GM12878 (cell line): Measurements from ENCODE around the gene SH3BP5. TPM values are rescaled to one million over a fixed set of nuclear protein-coding genes. Genes with fewer than 3 reads are reported as not detected.

Source experiments
- ATAC-seq: fragments of 200-7000 bp; cut with Tn5 transposase; 3 replicates; pipeline ENCODE4 v1.9.1; 2020; ENCODE audit warnings: mild to moderate bottlenecking, moderate library complexity
- BruUV-seq: library from RNA; stranded (reverse); fragments of 400-500 nt; replicated peaks from 2 replicates; lab custom pipeline; 2021; lab: Mats Ljungman, UMichigan
- CTCF ChIA-PET: fragments of 300-600 bp; sonication (Branson Sonifier 250); formaldehyde crosslinking; extraction: SDS; loops from one replicate; lab custom pipeline; 2021; ENCODE audit warnings: inconsistent platforms; lab: Yijun Ruan, JAX
- POLR2A ChIA-PET: fragments of 350-600 bp; formaldehyde crosslinking; extraction: SDS; loops from one replicate; lab custom pipeline; 2021; ENCODE audit warnings: inconsistent platforms; lab: Charles Lee
- RAD21 ChIA-PET: fragments of 300-600 bp; sonication (Branson Sonifier 250); formaldehyde crosslinking; loops from one replicate; lab custom pipeline; 2023; ENCODE audit warnings: antibody characterized with exemption; ENCODE audit not compliant: unreplicated experiment; lab: Charles Lee
- SMC1A ChIA-PET: fragments of 300-600 bp; sonication (Branson Sonifier 250); formaldehyde crosslinking; loops from one replicate; lab custom pipeline; 2023; ENCODE audit not compliant: unreplicated experiment, uncharacterized antibody; lab: Charles Lee
- DNase-seq: peaks from one replicate; pipeline ENCODE4 v3.0.0-alpha.2; 2011; ENCODE audit warnings: low read depth, low spot score
- FAIRE-seq: peaks from 3 replicates; lab custom pipeline; 2011; peaks lifted over from hg19 to GRCh38; lab: Jason Lieb, UNC
- H2AFZ ChIP-seq: 2 replicates; pipeline ENCODE4 v1.6.0; 2011; ENCODE audit warnings: low read depth, low read length, control low read depth; ENCODE audit not compliant: control insufficient read depth
- H3K27ac ChIP-seq: 2 replicates; pipeline ENCODE4 v1.5.1; 2011; ENCODE audit warnings: control low read depth; ENCODE audit not compliant: control insufficient read depth, insufficient read depth
- H3K27me3 ChIP-seq, 2 experiments: replicated peaks in 1 of 2; 2 replicates each; pipeline versions ENCODE4 v1.6.0 to v1.6.1; 2011; ENCODE audit warnings: low read length in 1 of 2; ENCODE audit not compliant: control insufficient read depth in 2 of 2, insufficient read depth in 2 of 2
- H3K36me3 ChIP-seq, 2 experiments: 2 replicates each; pipeline ENCODE4 v1.5.1; 2011; ENCODE audit warnings: low read length in 1 of 2; ENCODE audit not compliant: control insufficient read depth in 2 of 2, insufficient read depth in 2 of 2
- H3K4me1 ChIP-seq: 2 replicates; pipeline ENCODE4 v1.6.1; 2011; ENCODE audit warnings: mild to moderate bottlenecking, low read length, moderate library complexity, mixed read lengths; ENCODE audit not compliant: control insufficient read depth, insufficient read depth
- H3K4me2 ChIP-seq: 2 replicates; pipeline ENCODE4 v1.6.0; 2011; ENCODE audit warnings: control low read depth; ENCODE audit not compliant: control insufficient read depth, insufficient read depth
- H3K4me3 ChIP-seq: fragments of 200-600 bp; sonication (generic); 2 replicates; pipeline ENCODE4 v1.5.1; 2016
- H3K79me2 ChIP-seq: 2 replicates; pipeline ENCODE4 v1.6.0; 2011; ENCODE audit warnings: low read length; ENCODE audit not compliant: control insufficient read depth, insufficient read depth
- H3K9ac ChIP-seq: 2 replicates; pipeline ENCODE4 v1.8.0; 2011; ENCODE audit warnings: low read length, control low read depth, mixed read lengths; ENCODE audit not compliant: control insufficient read depth, insufficient read depth
- H3K9me3 ChIP-seq: replicated peaks from 3 replicates; pipeline ENCODE4 v1.5.1; 2011; ENCODE audit warnings: mild to moderate bottlenecking, low read length; ENCODE audit not compliant: control insufficient read depth, insufficient read depth
- H4K20me1 ChIP-seq: 2 replicates; pipeline ENCODE4 v1.6.0; 2011; ENCODE audit not compliant: control insufficient read depth, insufficient read depth
- ATF3 ChIP-seq: IDR thresholded peaks from 2 replicates; pipeline ENCODE4 v1.6.1; 2011; ENCODE audit warnings: low read depth, mild to moderate bottlenecking, low read length, moderate library complexity, borderline replicate concordance; ENCODE audit errors: extremely low read depth
- BHLHE40 ChIP-seq, 2 experiments: fragments of 450-650 bp in 1 of 2; IDR thresholded peaks; 2 replicates each; pipeline ENCODE4 v1.6.1; 2011 to 2017; ENCODE audit warnings: low read depth in 2 of 2, borderline replicate concordance in 1 of 2, improper control_type of control experiment in 1 of 2, low read length in 1 of 2, mild to moderate bottlenecking in 1 of 2
- KDM1A ChIP-seq: fragments of 200-600 bp; sonication (generic); IDR thresholded peaks from 2 replicates; pipeline ENCODE4 v1.6.1; 2016; ENCODE audit warnings: borderline replicate concordance
- RAD51 ChIP-seq: fragments of 450-650 bp; IDR thresholded peaks from 2 replicates; pipeline ENCODE4 v1.6.1; 2016; ENCODE audit warnings: moderate library complexity, mild to moderate bottlenecking, inconsistent platforms
- RUNX3 ChIP-seq: IDR thresholded peaks from 2 replicates; pipeline ENCODE4 v1.6.1; 2012; ENCODE audit warnings: low read length, inconsistent platforms
- SREBF2 ChIP-seq: IDR thresholded peaks from 2 replicates; pipeline ENCODE4 v1.6.1; 2012; ENCODE audit warnings: mild to moderate bottlenecking, low read length
- WGBS: methylation state at CpG from one replicate; pipeline ENCODE4 v1.1.6; 2016; ENCODE audit warnings: low lambda C conversion rate; ENCODE audit not compliant: insufficient replicate concordance, insufficient coverage; ENCODE audit errors: missing lambda C conversion rate; 5-methylcytosine and 5-hydroxymethylcytosine counted together
- in situ Hi-C: fragments of 300-500 bp; cut with MboI; formaldehyde crosslinking; loops from 9 replicates; pipeline ENCODE4 v1.14.3; 2018; ENCODE audit warnings: mixed read lengths
- intact Hi-C: fragments of 100-400 bp; cut with micrococcal nuclease; formaldehyde crosslinking; loops from one replicate; pipeline ENCODE4 v1.14.2; 2022; ENCODE audit not compliant: unreplicated experiment
- polyA plus RNA-seq, 11 experiments: library from polyadenylated mRNA; depleted of rRNA in 4 of 11; unstranded in 6 of 11; stranded (reverse) in 5 of 11; fragments of >200 nt; fragmentation: Nextera tagmentation in 4 of 11; fragmentation: Illumina TruSeq in 1 of 11; extraction: Ambion mirVana in 4 of 11; extraction: Trizol in 1 of 11; gene quantifications; 1 replicate in 1 of 11; 2 replicates in 10 of 11; pipeline versions ENCODE4 v1.2.1 to v1.2.3, GENCODE V29; 2011 to 2016; ENCODE audit warnings: inconsistent platforms in 2 of 11, missing spikeins in 2 of 11, low read depth in 1 of 11
- total RNA-seq, 4 experiments: library from RNA; depleted of rRNA in 3 of 4; stranded (reverse); fragments of >200 nt in 3 of 4; fragmentation: Illumina TruSeq in 1 of 4; extraction: Trizol in 1 of 4; gene quantifications; 2 replicates each; pipeline versions ENCODE4 v1.2.1 to v1.2.3, GENCODE V29; 2013 to 2021
- TF ChIP-seq, protein P1 (sequence below): IDR thresholded peaks from 2 replicates; pipeline ENCODE4 v1.6.1; 2011; ENCODE audit warnings: mild to moderate bottlenecking, low read depth, low read length, moderate library complexity; ENCODE audit not compliant: insufficient replicate concordance

SH3BP5 gene
- total and polyA plus RNA-seq, 10 of the 15 experiments (the other 5 are each of a cell fraction or from before 2014, with no cell fraction given), result 14.9 to 87.5 (median 43.7) TPM

- H3K4me3 ChIP-seq, result no peak overlapping the region
- RAD21 ChIA-PET, result interaction anchor here (1.2 to 4.2 kb wide), 3 partner anchors 18 to 49 kb away, joined by 3 to 20 read pairs (median 6); no protein-coding TSS in a partner anchor
- peaks cover 54% of the 10 kb centered on the region for H3K4me1 ChIP-seq
- TF ChIP-seq RUNX3 (no peak), ATF3 (no peak), RAD51 (no peak), KDM1A (no peak), SREBF2 (no peak), BHLHE40 (IDR thresholded peaks at IDR 0.05; ENCODE audit: borderline replicate concordance in 1 of 2, low read depth in 2 of 2, low read length in 1 of 2) (no peak)
- TF ChIP-seq, protein P1, sequence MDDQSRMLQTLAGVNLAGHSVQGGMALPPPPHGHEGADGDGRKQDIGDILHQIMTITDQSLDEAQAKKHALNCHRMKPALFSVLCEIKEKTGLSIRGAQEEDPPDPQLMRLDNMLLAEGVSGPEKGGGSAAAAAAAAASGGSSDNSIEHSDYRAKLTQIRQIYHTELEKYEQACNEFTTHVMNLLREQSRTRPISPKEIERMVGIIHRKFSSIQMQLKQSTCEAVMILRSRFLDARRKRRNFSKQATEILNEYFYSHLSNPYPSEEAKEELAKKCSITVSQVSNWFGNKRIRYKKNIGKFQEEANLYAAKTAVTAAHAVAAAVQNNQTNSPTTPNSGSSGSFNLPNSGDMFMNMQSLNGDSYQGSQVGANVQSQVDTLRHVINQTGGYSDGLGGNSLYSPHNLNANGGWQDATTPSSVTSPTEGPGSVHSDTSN, result no peak
- FAIRE-seq (no peak), ATAC-seq (no peak), DNase-seq (no peak)
- no peak overlapping the region for H3K4me2 ChIP-seq
- in situ Hi-C loops, result no loop called here
- intact Hi-C loops, result no loop called here
- POLR2A ChIA-PET, result interaction anchor here (1.0 to 1.1 kb wide), 2 partner anchors 20 to 36 kb away, joined by 3 read pairs; no protein-coding TSS in a partner anchor
- no peak overlapping the region for H2AFZ ChIP-seq
- SMC1A ChIA-PET, result interaction anchor here (1.1 to 1.4 kb wide), 4 partner anchors 11 to 93 kb away, joined by 3 to 5 read pairs (median 4); no protein-coding TSS in a partner anchor
- no peaks in the 10 kb centered on the region for H3K9me3 ChIP-seq
- TSS peak; percentile 11 for BruUV-seq
- 41% methylated on average over 2 of the region's 2 CpGs for WGBS
- no peaks in the 10 kb centered on the region for H4K20me1 ChIP-seq
- H3K36me3 ChIP-seq, result peaks cover 0 to 5% of the 10 kb centered on the region in 2 experiments; a peak in 2 of 4 replicates
- no peak overlapping the region for H3K9ac ChIP-seq
- H3K27ac ChIP-seq, result no peak overlapping the region
- CTCF ChIA-PET, result interaction anchor here (0.9 to 1.3 kb wide), 3 partner anchors 20 to 33 kb away, joined by 4 to 6 read pairs (median 4); partner anchors contain the start of gene SH3BP5
- peaks cover 15% of the 10 kb centered on the region for H3K79me2 ChIP-seq
- no peaks in the 10 kb centered on the region for H3K27me3 ChIP-seq
Measured at GRCh38 chr3:15312550-15312949, 19.8 kb downstream of the SH3BP5 start.
